ENCODE data around the gene TMEM232.
A peak's percentile ranks its signal among the peaks of the same experiment; 100 is the strongest.
"Not testable (repeated sequence)": the region's sequence is repeated elsewhere in the genome, so short reads cannot be mapped to it uniquely, and the experiment has no call there.

TMEM232 gene

DNA sequence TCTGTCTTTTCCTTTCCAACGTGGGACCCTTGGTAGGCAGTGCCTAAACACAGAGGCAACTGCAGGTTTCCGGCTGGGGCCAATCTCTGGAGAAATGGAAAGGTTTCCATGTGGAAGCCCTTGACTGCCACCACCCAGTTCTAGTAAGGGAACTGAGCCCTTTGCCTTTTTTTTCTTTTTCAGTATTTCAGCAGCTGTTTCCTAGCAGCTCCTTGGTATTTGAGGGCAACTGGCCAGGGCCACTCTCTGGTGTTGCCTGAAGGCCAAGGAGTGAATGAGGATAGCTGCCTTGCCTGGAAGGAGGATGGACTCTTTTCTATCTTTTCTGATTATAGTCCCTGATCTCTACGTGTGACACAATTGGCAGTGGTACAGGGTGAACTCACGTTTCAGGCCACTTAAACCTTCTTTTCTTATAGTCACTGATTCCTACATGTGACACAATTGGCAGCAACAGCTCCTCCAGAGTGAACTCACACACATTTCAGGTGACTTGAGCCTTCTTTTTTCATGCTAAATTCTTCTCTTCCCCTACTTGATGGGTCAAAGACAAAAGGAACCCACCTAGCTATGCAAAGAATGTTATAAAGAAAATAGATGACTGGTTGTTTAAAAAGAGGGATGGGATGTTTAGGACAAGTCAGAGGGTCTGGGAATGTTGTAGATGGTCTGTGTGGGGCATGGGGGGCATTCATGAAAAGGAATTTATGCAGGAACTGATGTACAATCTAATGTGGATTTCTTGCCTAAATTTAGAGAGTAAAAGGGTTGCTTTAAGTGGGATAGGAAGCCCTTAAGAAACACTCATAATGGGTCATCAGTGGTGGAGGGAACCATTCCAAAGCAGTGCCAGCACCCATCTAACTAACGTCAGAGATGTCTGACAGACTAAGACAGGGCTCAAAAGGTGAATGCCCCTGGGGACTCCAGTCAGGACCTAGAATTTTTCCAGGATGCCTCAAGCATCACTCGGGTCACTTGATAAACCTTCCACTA is 190.1 kb downstream of the TMEM232 start:
- no peaks in the 10 kb centered on the region for H3K36me3 ChIP-seq (replicated peaks in 1 of 2; ENCODE audit: control insufficient read depth in 2 of 2, insufficient read depth in 2 of 2, low read length in 2 of 2)
- H4K91ac ChIP-seq (ENCODE audit: low read depth, low read length, poor library complexity), result no peak overlapping the region
- H3K4ac ChIP-seq (ENCODE audit: low read length), result no peak overlapping the region
- no peaks in the 10 kb centered on the region for H3K27me3 ChIP-seq (ENCODE audit: control insufficient read depth in 3 of 3, insufficient read depth in 3 of 3, low read depth in 1 of 3, low read length in 3 of 3)
- no peak overlapping the region for H2BK12ac ChIP-seq (ENCODE audit: low read length)
- no peak overlapping the region for H2BK15ac ChIP-seq (ENCODE audit: low read length)
- no peak overlapping the region for H3K4me3 ChIP-seq (ENCODE audit: low read length in 2 of 2)
- H2BK5ac ChIP-seq (ENCODE audit: low read length), result no peak overlapping the region
- H3K14ac ChIP-seq (ENCODE audit: low read length), result no peak overlapping the region
- no peak overlapping the region for H3K18ac ChIP-seq (ENCODE audit: low read length)
- no peak overlapping the region for H2AK5ac ChIP-seq (ENCODE audit: low read depth, low read length)
- H2AFZ ChIP-seq (ENCODE audit: low read length), result no peak overlapping the region
- H3K79me1 ChIP-seq (ENCODE audit: low read depth, low read length), result no peaks in the 10 kb centered on the region
- H2BK120ac ChIP-seq (ENCODE audit: low read depth, low read length), result no peak overlapping the region
- no peak overlapping the region for H3K27ac ChIP-seq (replicated peaks; ENCODE audit: low read length)
- WGBS, 2 donors (ENCODE audit: extremely low coverage in 2 of 2, insufficient read length in 2 of 2, insufficient replicate concordance in 1 of 2), result no CpG with 5 or more reads among the region's 6 CpGs
- H3K4me1 ChIP-seq (ENCODE audit: control insufficient read depth in 2 of 2, insufficient read depth in 1 of 2, low read depth in 1 of 2, low read length in 2 of 2), result peaks cover 0 to 6% of the 10 kb centered on the region in 2 donors
- H3K23ac ChIP-seq (ENCODE audit: low read depth, low read length, poor library complexity), result no peak overlapping the region
- no peak overlapping the region for H4K8ac ChIP-seq (ENCODE audit: low read depth, low read length)
- H3K9me3 ChIP-seq (replicated peaks in 1 of 2; ENCODE audit: control insufficient read depth in 2 of 2, insufficient read depth in 1 of 2, low read depth in 1 of 2, low read length in 2 of 2), result no peaks in the 10 kb centered on the region
- H3K9ac ChIP-seq (ENCODE audit: low read depth, low read length, poor library complexity), result no peak overlapping the region
- no peak overlapping the region for H3K4me2 ChIP-seq (ENCODE audit: insufficient read depth, low read length, poor library complexity, severe bottlenecking)
- no peak for DNase-seq (ENCODE audit: low spot score)

GRCh38 chr5:110535146-110535545 is 191.3 kb downstream of the TMEM232 start:
- H4K91ac ChIP-seq (ENCODE audit: low read depth, low read length, poor library complexity); DNase-seq (ENCODE audit: low spot score); H3K36me3 ChIP-seq (replicated peaks in 1 of 2; ENCODE audit: control insufficient read depth in 2 of 2, insufficient read depth in 2 of 2, low read length in 2 of 2); H2AK5ac ChIP-seq (ENCODE audit: low read depth, low read length); H2AFZ ChIP-seq (ENCODE audit: low read length); H3K27me3 ChIP-seq (ENCODE audit: control insufficient read depth in 3 of 3, insufficient read depth in 3 of 3, low read depth in 1 of 3, low read length in 3 of 3); H3K4ac ChIP-seq (ENCODE audit: low read length); H3K79me1 ChIP-seq (ENCODE audit: low read depth, low read length); H3K9ac ChIP-seq (ENCODE audit: low read depth, low read length, poor library complexity); H3K18ac ChIP-seq (ENCODE audit: low read length); H3K4me3 ChIP-seq (ENCODE audit: low read length in 2 of 2); H2BK120ac ChIP-seq (ENCODE audit: low read depth, low read length); H3K14ac ChIP-seq (ENCODE audit: low read length); H4K8ac ChIP-seq (ENCODE audit: low read depth, low read length); H3K23ac ChIP-seq (ENCODE audit: low read depth, low read length, poor library complexity); H3K4me1 ChIP-seq (ENCODE audit: control insufficient read depth in 2 of 2, insufficient read depth in 1 of 2, low read depth in 1 of 2, low read length in 2 of 2); H2BK15ac ChIP-seq (ENCODE audit: low read length); H3K9me3 ChIP-seq (replicated peaks in 1 of 2; ENCODE audit: control insufficient read depth in 2 of 2, insufficient read depth in 1 of 2, low read depth in 1 of 2, low read length in 2 of 2); H3K27ac ChIP-seq (replicated peaks; ENCODE audit: low read length); H2BK12ac ChIP-seq (ENCODE audit: low read length); H2BK5ac ChIP-seq (ENCODE audit: low read length); H3K4me2 ChIP-seq (ENCODE audit: insufficient read depth, low read length, poor library complexity, severe bottlenecking): not testable (repeated sequence)
- WGBS, 2 donors (ENCODE audit: extremely low coverage in 2 of 2, insufficient read length in 2 of 2, insufficient replicate concordance in 1 of 2), result no CpG with 5 or more reads among the region's 7 CpGs

- Histone ChIP-seq H2BK15ac (ENCODE audit: low read length) (no peak overlapping the region), H3K18ac (ENCODE audit: low read length) (no peak overlapping the region), H3K4me1 (ENCODE audit: control insufficient read depth in 2 of 2, insufficient read depth in 1 of 2, low read depth in 1 of 2, low read length in 2 of 2) (no peaks in the 10 kb centered on the region), H3K79me1 (ENCODE audit: low read depth, low read length) (no peaks in the 10 kb centered on the region), H4K8ac (ENCODE audit: low read depth, low read length) (no peak overlapping the region), H3K9ac (ENCODE audit: low read depth, low read length, poor library complexity) (no peak overlapping the region), H3K4ac (ENCODE audit: low read length) (no peak overlapping the region), H3K27me3 (ENCODE audit: control insufficient read depth in 3 of 3, insufficient read depth in 3 of 3, low read depth in 1 of 3, low read length in 3 of 3) (no peaks in the 10 kb centered on the region), H2AFZ (ENCODE audit: low read length) (no peak overlapping the region), H3K9me3 (replicated peaks in 1 of 2; ENCODE audit: control insufficient read depth in 2 of 2, insufficient read depth in 1 of 2, low read depth in 1 of 2, low read length in 2 of 2) (no peaks in the 10 kb centered on the region), H3K23ac (ENCODE audit: low read depth, low read length, poor library complexity) (no peak overlapping the region), H3K36me3 (replicated peaks in 1 of 2; ENCODE audit: control insufficient read depth in 2 of 2, insufficient read depth in 2 of 2, low read length in 2 of 2) (no peaks in the 10 kb centered on the region), H3K4me3 (ENCODE audit: low read length in 2 of 2) (no peak overlapping the region), H2AK5ac (ENCODE audit: low read depth, low read length) (no peak overlapping the region), H2BK12ac (ENCODE audit: low read length) (no peak overlapping the region), H2BK120ac (ENCODE audit: low read depth, low read length) (no peak overlapping the region), H3K14ac (ENCODE audit: low read length) (no peak overlapping the region), H3K4me2 (ENCODE audit: insufficient read depth, low read length, poor library complexity, severe bottlenecking) (no peak overlapping the region), H4K91ac (ENCODE audit: low read depth, low read length, poor library complexity) (no peak overlapping the region), H2BK5ac (ENCODE audit: low read length) (no peak overlapping the region), H3K27ac (replicated peaks; ENCODE audit: low read length) (no peak overlapping the region)
- DNase-seq (ENCODE audit: low spot score), result no peak
- no CpG with 5 or more reads among the region's 1 CpG for WGBS, 2 donors (ENCODE audit: extremely low coverage in 2 of 2, insufficient read length in 2 of 2, insufficient replicate concordance in 1 of 2)
Observed at GRCh38 chr5:110525762-110526161, 200.7 kb downstream of the TMEM232 start.

DNA sequence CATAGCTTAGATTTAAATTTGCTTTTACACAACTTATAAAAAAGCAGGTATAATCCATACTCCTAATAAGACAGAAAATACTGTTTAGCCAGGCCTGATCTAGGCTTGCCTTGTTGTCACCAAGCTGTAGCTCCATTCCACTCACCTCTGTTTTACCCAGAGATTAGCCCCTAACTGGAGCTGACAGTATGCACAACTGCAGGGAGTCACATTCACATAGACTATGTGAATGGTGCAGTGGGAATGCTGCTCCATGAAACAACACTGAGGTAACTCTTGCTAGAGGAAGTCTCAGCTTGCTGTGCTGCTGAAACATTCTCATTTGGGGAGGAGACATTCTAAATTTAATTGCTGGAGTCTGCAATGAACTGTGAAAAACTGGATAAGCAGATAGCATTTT is 209.1 kb downstream of the TMEM232 start:
- H2BK15ac ChIP-seq (ENCODE audit: low read length), result no peak overlapping the region
- peak; percentile 8 for DNase-seq (ENCODE audit: low spot score)
- no peak overlapping the region for H3K4ac ChIP-seq (ENCODE audit: low read length)
- H3K4me2 ChIP-seq (ENCODE audit: insufficient read depth, low read length, poor library complexity, severe bottlenecking), result no peak overlapping the region
- no peak overlapping the region for H3K9ac ChIP-seq (ENCODE audit: low read depth, low read length, poor library complexity)
- H2BK120ac ChIP-seq (ENCODE audit: low read depth, low read length), result no peak overlapping the region
- no peak overlapping the region for H3K4me3 ChIP-seq (ENCODE audit: low read length in 2 of 2)
- H2BK12ac ChIP-seq (ENCODE audit: low read length), result no peak overlapping the region
- no peak overlapping the region for H3K18ac ChIP-seq (ENCODE audit: low read length)
- H3K27me3 ChIP-seq (ENCODE audit: control insufficient read depth in 3 of 3, insufficient read depth in 3 of 3, low read depth in 1 of 3, low read length in 3 of 3), result no peaks in the 10 kb centered on the region
- H3K9me3 ChIP-seq (replicated peaks in 1 of 2; ENCODE audit: control insufficient read depth in 2 of 2, insufficient read depth in 1 of 2, low read depth in 1 of 2, low read length in 2 of 2), result no peaks in the 10 kb centered on the region
- no peak overlapping the region for H4K91ac ChIP-seq (ENCODE audit: low read depth, low read length, poor library complexity)
- no peak overlapping the region for H3K23ac ChIP-seq (ENCODE audit: low read depth, low read length, poor library complexity)
- no peak overlapping the region for H2AK5ac ChIP-seq (ENCODE audit: low read depth, low read length)
- H4K8ac ChIP-seq (ENCODE audit: low read depth, low read length), result no peak overlapping the region
- peak overlapping the region; percentile 24 for H2AFZ ChIP-seq (ENCODE audit: low read length)
- no peak overlapping the region for H3K14ac ChIP-seq (ENCODE audit: low read length)
- peaks cover 3 to 4% of the 10 kb centered on the region in 2 donors for H3K4me1 ChIP-seq (ENCODE audit: control insufficient read depth in 2 of 2, insufficient read depth in 1 of 2, low read depth in 1 of 2, low read length in 2 of 2)
- no peaks in the 10 kb centered on the region for H3K36me3 ChIP-seq (replicated peaks in 1 of 2; ENCODE audit: control insufficient read depth in 2 of 2, insufficient read depth in 2 of 2, low read length in 2 of 2)
- no peak overlapping the region for H2BK5ac ChIP-seq (ENCODE audit: low read length)
- H3K79me1 ChIP-seq (ENCODE audit: low read depth, low read length), result no peaks in the 10 kb centered on the region
- H3K27ac ChIP-seq (replicated peaks; ENCODE audit: low read length), result no peak overlapping the region
